Transverse colon (tissue), 4 donors: ENCODE results near the gene CD48. TPM values are rescaled to one million over a fixed set of nuclear protein-coding genes. Genes with fewer than 3 reads are reported as not detected.

Experiments
- DNase-seq: peaks from one replicate; pipeline ENCODE4 v3.0.0-alpha.2; 2019
- H3K27ac ChIP-seq, 4 donors: fragments of 200-600 bp; sonication (generic); 2 replicates each; pipeline ENCODE4 v1.5.1; 2016 to 2018; ENCODE audit warnings: inconsistent platforms in 4 of 4
- H3K27me3 ChIP-seq: fragments of 200-600 bp; sonication (generic); 2 replicates; pipeline ENCODE4 v1.5.1; 2017; ENCODE audit warnings: inconsistent platforms
- H3K36me3 ChIP-seq, 4 donors: fragments of 200-600 bp; sonication (generic); 2 replicates each; pipeline ENCODE4 v1.5.1; 2017 to 2019; ENCODE audit warnings: inconsistent platforms in 4 of 4
- H3K4me1 ChIP-seq, 4 donors: fragments of 200-600 bp; sonication (generic); 2 replicates each; pipeline ENCODE4 v1.5.1; 2017 to 2020; ENCODE audit warnings: inconsistent platforms in 4 of 4
- H3K4me3 ChIP-seq, 4 donors: fragments of 200-600 bp; sonication (generic); 1 replicate in 1 of 4; 2 replicates in 3 of 4; pipeline versions ENCODE4 v1.5.1 to v1.6.1; 2017 to 2019; ENCODE audit warnings: inconsistent platforms in 4 of 4
- H3K9me3 ChIP-seq, 2 donors: fragments of 200-600 bp; sonication (generic); 2 replicates each; pipeline ENCODE4 v1.5.1; 2017 to 2019; ENCODE audit warnings: inconsistent platforms in 2 of 2
- CTCF ChIP-seq, 5 experiments: fragments of 200-600 bp in 3 of 5; fragments of 450-650 bp in 2 of 5; sonication (generic) in 3 of 5; IDR thresholded peaks; 1 replicate in 2 of 5; 2 replicates in 3 of 5; pipeline ENCODE4 v1.5.1; 2016 to 2017; ENCODE audit warnings: antibody characterized with exemption in 5 of 5, inconsistent platforms in 3 of 5, mild to moderate bottlenecking in 2 of 5, moderate library complexity in 1 of 5
- EP300 ChIP-seq: sonication (generic); formaldehyde crosslinking; IDR thresholded peaks from one replicate; pipeline ENCODE4 v1.6.1; 2017; ENCODE audit warnings: antibody characterized with exemption, low read depth
- POLR2A ChIP-seq: fragments of 450-650 bp; IDR thresholded peaks from one replicate; pipeline ENCODE4 v1.6.1; 2016; ENCODE audit warnings: antibody characterized with exemption, mild to moderate bottlenecking, moderate library complexity
- POLR2AphosphoS5 ChIP-seq, 3 donors: sonication (generic); formaldehyde crosslinking; IDR thresholded peaks; one replicate each; pipeline ENCODE4 v1.6.1; 2016; ENCODE audit warnings: antibody characterized with exemption in 3 of 3
- WGBS, 2 donors: methylation state at CpG; one replicate each; pipeline ENCODE4 v1.1.5; 2018; ENCODE audit warnings: low coverage in 1 of 2; 5-methylcytosine and 5-hydroxymethylcytosine counted together
- in situ Hi-C, 4 donors: fragments of 200-750 bp; cut with MboI; loops; one replicate each; pipeline versions ENCODE4 v1.15.0 to v1.15.1; 2017; ENCODE audit warnings: low sequenced_read_pairs in 3 of 4, low pct_ligation_motif_present in 1 of 4, low pct_unique_long_range_greater_than_20kb in 1 of 4
- intact Hi-C: fragments of 100-400 bp; cut with DNase I; formaldehyde crosslinking; loops from one replicate; pipeline ENCODE4 v1.15.1; 2023; ENCODE audit warnings: low total_unique reads
- total RNA-seq, 4 donors: library from RNA; depleted of rRNA; stranded (reverse); fragments of >200 nt; gene quantifications; one replicate each; pipeline ENCODE4 v1.1.0, GENCODE V29; 2016

CD48 gene
- total RNA-seq, 4 donors from 2014 or later: 7.5 to 31.3 (median 17.6) TPM; not detected in 1

- 94 to 95% methylated on average over 16 to 17 of the region's 17 CpGs for WGBS, 2 donors
- no peak overlapping the region for H3K27ac ChIP-seq
- no peaks in the 10 kb centered on the region for H3K27me3 ChIP-seq
- intact Hi-C loops: no loop called here
- no peaks in the 10 kb centered on the region for H3K36me3 ChIP-seq
- H3K9me3 ChIP-seq: no peaks in the 10 kb centered on the region
- no peak overlapping the region for H3K4me3 ChIP-seq
- H3K4me1 ChIP-seq: peaks cover 0 to 15% (median 2%) of the 10 kb centered on the region in 4 donors
- no peak for DNase-seq
- TF ChIP-seq POLR2AphosphoS5 (IDR thresholded peaks at IDR 0.05) (no peak), POLR2A (no peak), EP300 (no peak), CTCF (IDR thresholded peaks at IDR 0.05) (no peak)
- in situ Hi-C loops: no loop called here
Observed at GRCh38 chr1:160634543-160635491, 76.8 kb downstream of the CD48 start.

DNA sequence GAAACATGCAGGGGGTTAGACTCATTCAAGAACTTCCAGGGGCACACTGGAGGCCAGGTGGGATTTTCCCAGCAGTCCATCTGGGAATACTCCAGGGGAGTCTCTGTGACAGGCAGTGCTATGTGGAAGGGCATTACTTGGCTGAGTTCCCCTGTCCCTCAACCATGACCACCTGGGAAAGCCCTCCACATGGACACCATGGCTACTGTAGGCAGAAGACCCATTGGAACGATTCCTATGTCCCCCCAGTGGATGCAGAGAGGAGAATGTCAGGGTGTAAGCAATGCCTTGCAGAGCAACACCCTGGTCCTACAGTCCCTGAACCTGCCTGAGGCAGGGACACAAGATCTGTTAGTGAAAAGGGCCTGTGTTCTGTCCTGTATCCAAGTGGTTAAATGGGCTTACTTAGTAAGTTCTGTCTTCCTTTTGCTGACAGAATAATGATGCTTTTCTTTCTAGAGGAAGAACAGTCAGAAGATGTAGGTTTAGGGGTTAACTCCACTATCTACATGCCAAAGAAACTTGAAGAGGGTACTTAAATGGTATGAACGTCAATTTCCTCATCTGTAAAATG lies 78.2 kb downstream of the CD48 start:
- no peak overlapping the region for H3K27ac ChIP-seq
- in situ Hi-C loops (no loop called here), intact Hi-C loops (no loop called here)
- WGBS, 2 donors: 20 to 59% methylated on average over 1 to 2 of the region's 2 CpGs
- TF ChIP-seq POLR2AphosphoS5 (IDR thresholded peaks at IDR 0.05) (no peak), EP300 (no peak), POLR2A (no peak), CTCF (IDR thresholded peaks at IDR 0.05) (no peak)
- H3K9me3 ChIP-seq: no peaks in the 10 kb centered on the region
- H3K4me3 ChIP-seq: no peak overlapping the region
- H3K36me3 ChIP-seq: no peaks in the 10 kb centered on the region
- DNase-seq: no peak
- no peaks in the 10 kb centered on the region for H3K27me3 ChIP-seq
- peaks cover 0 to 15% (median 0%) of the 10 kb centered on the region in 4 donors for H3K4me1 ChIP-seq

- peaks cover 0 to 8% (median 0%) of the 10 kb centered on the region in 4 donors for H3K4me1 ChIP-seq
- no peak overlapping the region for H3K27ac ChIP-seq
- in situ Hi-C loops (no loop called here), intact Hi-C loops (no loop called here)
- no peak for DNase-seq
- WGBS, 2 donors: 88% methylated on average over 2 to 6 of the region's 6 CpGs
- no peaks in the 10 kb centered on the region for H3K36me3 ChIP-seq
- no peak for TF ChIP-seq POLR2AphosphoS5 (IDR thresholded peaks at IDR 0.05)
- TF ChIP-seq EP300: no peak
- TF ChIP-seq CTCF (IDR thresholded peaks at IDR 0.05): no peak
- TF ChIP-seq POLR2A: no peak
- no peaks in the 10 kb centered on the region for H3K27me3 ChIP-seq
- H3K4me3 ChIP-seq: no peak overlapping the region
- no peaks in the 10 kb centered on the region for H3K9me3 ChIP-seq
Observed at GRCh38 chr1:160631983-160632625, 79.5 kb downstream of the CD48 start.
